GM21447 (cell line): ENCODE results near the gene MYO1G.
A peak's percentile ranks its signal among the peaks of the same experiment; 100 is the strongest.
"Not testable (repeated sequence)": the region's sequence is repeated elsewhere in the genome, so short reads cannot be mapped to it uniquely, and the experiment has no call there.

Experiments
- ATAC-seq: cut with Tn5 transposase; IDR thresholded peaks from one replicate; pipeline ENCODE4 v1.9.1; 2021; ENCODE audit not compliant: unreplicated experiment

MYO1G gene

GRCh38 chr7:44999245-45000092, 20.7 kb upstream of the MYO1G start:
- ATAC-seq, result peak; percentile 59

GRCh38 chr7:44998153-44998871, 19.5 kb upstream of the MYO1G start:
- ATAC-seq, result no peak

- ATAC-seq, result peak; percentile 19
These were observed 17.0 kb upstream of the MYO1G start for GRCh38 chr7:44995555-44996493.

- ATAC-seq, result no peak
These were observed 16.2 kb upstream of the MYO1G start for GRCh38 chr7:44994877-44995554.

GRCh38 chr7:44992004-44992795, 13.4 kb upstream of the MYO1G start:
- not testable (repeated sequence) for ATAC-seq

- ATAC-seq, result no peak
These were observed 11.6 kb upstream of the MYO1G start for GRCh38 chr7:44990109-44991023.

GRCh38 chr7:44989132-44989531, 10.3 kb upstream of the MYO1G start:
- ATAC-seq, result no peak

GRCh38 chr7:44988701-44989100, 9.9 kb upstream of the MYO1G start:
- no peak for ATAC-seq

GRCh38 chr7:44987996-44988395, 9.2 kb upstream of the MYO1G start:
- no peak for ATAC-seq

GRCh38 chr7:44987457-44987856, 8.6 kb upstream of the MYO1G start:
- no peak for ATAC-seq

GRCh38 chr7:44986218-44987053, 7.6 kb upstream of the MYO1G start:
- ATAC-seq, result peak; percentile 92

GRCh38 chr7:44985900-44986217, 7.0 kb upstream of the MYO1G start:
- ATAC-seq, result no peak

- ATAC-seq, result no peak
These were observed 6.3 kb upstream of the MYO1G start for GRCh38 chr7:44985033-44985695.

GRCh38 chr7:44984478-44984758, 5.6 kb upstream of the MYO1G start:
- no peak for ATAC-seq

GRCh38 chr7:44983742-44984477, 5.1 kb upstream of the MYO1G start:
- no peak for ATAC-seq

GRCh38 chr7:44982970-44983369, 4.2 kb upstream of the MYO1G start:
- no peak for ATAC-seq

GRCh38 chr7:44982535-44982923, 3.7 kb upstream of the MYO1G start:
- ATAC-seq, result no peak
